ENCODE measurements around the gene VAMP5.
"Not testable (repeated sequence)": the region's sequence is repeated elsewhere in the genome, so short reads cannot be mapped to it uniquely, and the experiment has no call there.

DNA sequence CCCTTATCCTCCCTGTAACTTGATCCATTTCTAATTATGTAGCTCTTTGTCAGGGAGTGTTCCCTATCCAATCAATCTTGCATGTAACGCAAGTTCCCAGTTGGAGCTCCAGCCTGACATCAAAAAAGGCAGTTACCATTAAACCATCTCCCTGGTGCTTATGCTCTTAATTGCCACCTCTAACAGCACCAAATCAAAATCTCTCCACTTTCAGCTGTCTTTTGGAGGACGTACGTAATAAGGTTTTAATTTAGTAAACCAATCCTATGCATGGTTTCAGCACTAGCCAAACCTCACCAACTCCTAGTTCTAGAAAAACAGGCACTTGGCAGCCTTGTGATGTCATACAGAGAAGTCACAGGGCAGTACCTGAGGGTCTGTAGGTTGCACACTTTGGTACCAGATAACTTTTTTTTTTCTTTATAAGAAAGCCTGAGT lies 40.0 kb upstream of the VAMP5 start:
- TF ChIP-seq, protein P1, sequence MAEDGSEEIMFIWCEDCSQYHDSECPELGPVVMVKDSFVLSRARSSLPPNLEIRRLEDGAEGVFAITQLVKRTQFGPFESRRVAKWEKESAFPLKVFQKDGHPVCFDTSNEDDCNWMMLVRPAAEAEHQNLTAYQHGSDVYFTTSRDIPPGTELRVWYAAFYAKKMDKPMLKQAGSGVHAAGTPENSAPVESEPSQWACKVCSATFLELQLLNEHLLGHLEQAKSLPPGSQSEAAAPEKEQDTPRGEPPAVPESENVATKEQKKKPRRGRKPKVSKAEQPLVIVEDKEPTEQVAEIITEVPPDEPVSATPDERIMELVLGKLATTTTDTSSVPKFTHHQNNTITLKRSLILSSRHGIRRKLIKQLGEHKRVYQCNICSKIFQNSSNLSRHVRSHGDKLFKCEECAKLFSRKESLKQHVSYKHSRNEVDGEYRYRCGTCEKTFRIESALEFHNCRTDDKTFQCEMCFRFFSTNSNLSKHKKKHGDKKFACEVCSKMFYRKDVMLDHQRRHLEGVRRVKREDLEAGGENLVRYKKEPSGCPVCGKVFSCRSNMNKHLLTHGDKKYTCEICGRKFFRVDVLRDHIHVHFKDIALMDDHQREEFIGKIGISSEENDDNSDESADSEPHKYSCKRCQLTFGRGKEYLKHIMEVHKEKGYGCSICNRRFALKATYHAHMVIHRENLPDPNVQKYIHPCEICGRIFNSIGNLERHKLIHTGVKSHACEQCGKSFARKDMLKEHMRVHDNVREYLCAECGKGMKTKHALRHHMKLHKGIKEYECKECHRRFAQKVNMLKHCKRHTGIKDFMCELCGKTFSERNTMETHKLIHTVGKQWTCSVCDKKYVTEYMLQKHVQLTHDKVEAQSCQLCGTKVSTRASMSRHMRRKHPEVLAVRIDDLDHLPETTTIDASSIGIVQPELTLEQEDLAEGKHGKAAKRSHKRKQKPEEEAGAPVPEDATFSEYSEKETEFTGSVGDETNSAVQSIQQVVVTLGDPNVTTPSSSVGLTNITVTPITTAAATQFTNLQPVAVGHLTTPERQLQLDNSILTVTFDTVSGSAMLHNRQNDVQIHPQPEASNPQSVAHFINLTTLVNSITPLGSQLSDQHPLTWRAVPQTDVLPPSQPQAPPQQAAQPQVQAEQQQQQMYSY (CRISPR knock-in tag; IDR thresholded peaks at IDR 0.05), result not testable (repeated sequence)
- TF ChIP-seq, protein P2, sequence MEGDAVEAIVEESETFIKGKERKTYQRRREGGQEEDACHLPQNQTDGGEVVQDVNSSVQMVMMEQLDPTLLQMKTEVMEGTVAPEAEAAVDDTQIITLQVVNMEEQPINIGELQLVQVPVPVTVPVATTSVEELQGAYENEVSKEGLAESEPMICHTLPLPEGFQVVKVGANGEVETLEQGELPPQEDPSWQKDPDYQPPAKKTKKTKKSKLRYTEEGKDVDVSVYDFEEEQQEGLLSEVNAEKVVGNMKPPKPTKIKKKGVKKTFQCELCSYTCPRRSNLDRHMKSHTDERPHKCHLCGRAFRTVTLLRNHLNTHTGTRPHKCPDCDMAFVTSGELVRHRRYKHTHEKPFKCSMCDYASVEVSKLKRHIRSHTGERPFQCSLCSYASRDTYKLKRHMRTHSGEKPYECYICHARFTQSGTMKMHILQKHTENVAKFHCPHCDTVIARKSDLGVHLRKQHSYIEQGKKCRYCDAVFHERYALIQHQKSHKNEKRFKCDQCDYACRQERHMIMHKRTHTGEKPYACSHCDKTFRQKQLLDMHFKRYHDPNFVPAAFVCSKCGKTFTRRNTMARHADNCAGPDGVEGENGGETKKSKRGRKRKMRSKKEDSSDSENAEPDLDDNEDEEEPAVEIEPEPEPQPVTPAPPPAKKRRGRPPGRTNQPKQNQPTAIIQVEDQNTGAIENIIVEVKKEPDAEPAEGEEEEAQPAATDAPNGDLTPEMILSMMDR (IDR thresholded peaks at IDR 0.05), result not testable (repeated sequence)
- TF ChIP-seq RORB (CRISPR knock-in tag; IDR thresholded peaks at IDR 0.05); ZNF317 (CRISPR knock-in tag; IDR thresholded peaks at IDR 0.05; ENCODE audit: borderline replicate concordance, low read depth): not testable (repeated sequence)
